Glomerular endothelial cell (primary cell): Measurements from ENCODE around the gene PLAGL1. TPM values are rescaled to one million over a fixed set of nuclear protein-coding genes. Genes with fewer than 3 reads are reported as not detected.
"Not testable (repeated sequence)": the region's sequence is repeated elsewhere in the genome, so short reads cannot be mapped to it uniquely, and the experiment has no call there.

ENCODE experiments used
- DNase-seq: peaks from one replicate; pipeline ENCODE4 v3.0.0-alpha.2; 2011; ENCODE audit warnings: low read depth, low spot score; ENCODE audit errors: extremely low read depth
- total RNA-seq: library from RNA; depleted of rRNA; stranded (reverse); fragments of >200 nt; gene quantifications from 2 replicates; pipeline ENCODE4 v1.2.3, GENCODE V29; 2015

PLAGL1 gene
- total RNA-seq, 1 donor from 2014 or later = 31.0 TPM

DNA sequence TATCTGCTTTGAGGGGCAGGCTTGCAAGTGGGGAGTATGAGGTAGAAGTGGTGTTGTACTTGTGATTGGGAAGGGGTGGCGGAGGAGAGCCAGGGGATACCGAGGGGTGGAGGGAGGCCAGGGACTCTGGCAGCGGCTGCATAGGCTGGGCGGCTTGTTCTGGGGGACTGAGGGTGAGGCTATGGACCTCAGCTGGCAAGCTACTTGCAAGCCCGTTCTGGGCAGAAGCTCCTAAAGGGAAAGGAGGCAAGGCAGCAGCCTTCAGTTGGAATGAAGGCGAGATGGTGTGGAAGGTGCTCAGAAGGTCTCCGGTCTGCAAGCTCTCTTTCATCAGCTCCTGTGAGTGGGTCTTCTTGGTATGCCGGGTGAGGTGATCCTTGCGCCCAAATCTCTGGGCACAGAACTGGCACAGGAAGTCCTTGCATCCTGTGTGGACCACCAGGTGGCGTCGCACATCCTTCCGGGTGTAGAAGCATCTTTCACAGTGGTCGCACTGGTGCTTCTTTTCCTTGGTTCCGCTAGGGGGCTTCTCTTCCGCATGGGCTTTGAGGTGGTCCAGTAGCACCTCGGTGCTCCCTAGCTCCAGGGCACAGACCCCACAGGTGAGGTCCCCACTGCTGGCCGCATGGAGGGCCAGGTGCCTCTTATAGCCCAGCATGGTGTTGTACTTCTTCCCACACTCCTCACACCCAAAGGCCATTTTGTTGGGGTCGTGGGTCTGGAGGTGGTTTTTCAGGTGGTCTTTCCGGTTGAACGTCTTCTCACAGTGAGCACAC, 66.0 kb downstream of the PLAGL1 start:
- no peak for DNase-seq

DNA sequence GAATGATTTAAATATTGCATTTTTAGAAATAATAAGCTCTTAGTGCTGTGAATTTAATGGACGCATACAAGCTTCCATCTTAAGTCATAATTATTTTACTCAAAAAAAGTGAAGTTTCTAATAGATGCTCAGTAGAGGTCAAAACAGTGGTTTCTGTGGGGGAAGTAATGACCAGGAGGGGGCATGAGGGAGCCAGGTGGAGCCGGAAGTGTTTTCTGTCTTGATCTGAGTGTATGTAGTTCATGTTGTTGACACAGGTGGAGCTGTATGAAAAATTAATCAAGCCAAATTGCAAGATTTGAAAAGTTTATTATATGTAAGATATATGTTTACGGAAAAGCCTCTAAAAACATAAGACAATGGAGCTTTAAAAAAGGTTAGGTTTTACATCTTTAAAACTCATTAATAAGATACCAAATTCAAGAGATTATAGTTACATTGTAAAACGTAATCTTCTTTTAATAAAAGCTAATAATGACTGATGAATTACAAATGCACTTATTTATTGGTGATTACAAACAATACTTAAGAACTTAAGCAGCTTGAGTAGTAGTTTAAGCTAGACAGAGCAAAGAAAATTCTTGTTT, 68.0 kb downstream of the PLAGL1 start:
- no peak for DNase-seq

DNA sequence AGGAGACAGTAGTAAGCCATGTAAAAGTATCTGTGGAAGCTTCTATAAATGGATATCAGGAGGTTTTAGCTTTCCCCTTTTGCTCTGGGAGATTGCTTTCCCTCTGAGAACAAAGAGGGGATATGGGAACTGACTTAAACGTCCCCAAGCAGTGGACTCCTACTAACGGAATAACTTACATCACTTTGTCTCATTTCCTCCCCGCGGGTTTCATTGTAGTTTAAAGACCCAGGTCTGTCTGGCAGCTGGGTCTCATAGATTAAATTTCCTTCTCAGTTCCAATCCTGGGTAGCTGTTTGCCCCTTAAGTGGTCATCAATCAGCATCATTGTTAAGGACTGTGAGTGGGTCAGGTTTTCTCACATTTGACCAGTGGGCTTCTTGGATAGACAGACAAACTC, 68.7 kb downstream of the PLAGL1 start:
- DNase-seq = no peak

DNA sequence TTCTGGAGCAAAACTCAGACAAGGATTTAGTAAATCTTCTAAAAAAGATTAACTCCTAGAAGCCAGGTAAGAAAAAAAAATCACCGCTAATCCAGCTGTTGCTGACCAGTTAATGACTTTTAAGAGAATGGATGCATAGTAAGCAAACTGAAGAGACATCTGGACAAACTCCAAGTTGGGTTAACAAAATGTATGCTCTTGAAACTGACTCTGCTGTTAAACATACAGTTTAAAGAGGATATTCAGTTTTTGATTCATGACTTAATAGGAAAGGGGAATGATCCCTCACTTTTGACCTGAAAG, 70.4 kb downstream of the PLAGL1 start:
- no peak for DNase-seq

DNA sequence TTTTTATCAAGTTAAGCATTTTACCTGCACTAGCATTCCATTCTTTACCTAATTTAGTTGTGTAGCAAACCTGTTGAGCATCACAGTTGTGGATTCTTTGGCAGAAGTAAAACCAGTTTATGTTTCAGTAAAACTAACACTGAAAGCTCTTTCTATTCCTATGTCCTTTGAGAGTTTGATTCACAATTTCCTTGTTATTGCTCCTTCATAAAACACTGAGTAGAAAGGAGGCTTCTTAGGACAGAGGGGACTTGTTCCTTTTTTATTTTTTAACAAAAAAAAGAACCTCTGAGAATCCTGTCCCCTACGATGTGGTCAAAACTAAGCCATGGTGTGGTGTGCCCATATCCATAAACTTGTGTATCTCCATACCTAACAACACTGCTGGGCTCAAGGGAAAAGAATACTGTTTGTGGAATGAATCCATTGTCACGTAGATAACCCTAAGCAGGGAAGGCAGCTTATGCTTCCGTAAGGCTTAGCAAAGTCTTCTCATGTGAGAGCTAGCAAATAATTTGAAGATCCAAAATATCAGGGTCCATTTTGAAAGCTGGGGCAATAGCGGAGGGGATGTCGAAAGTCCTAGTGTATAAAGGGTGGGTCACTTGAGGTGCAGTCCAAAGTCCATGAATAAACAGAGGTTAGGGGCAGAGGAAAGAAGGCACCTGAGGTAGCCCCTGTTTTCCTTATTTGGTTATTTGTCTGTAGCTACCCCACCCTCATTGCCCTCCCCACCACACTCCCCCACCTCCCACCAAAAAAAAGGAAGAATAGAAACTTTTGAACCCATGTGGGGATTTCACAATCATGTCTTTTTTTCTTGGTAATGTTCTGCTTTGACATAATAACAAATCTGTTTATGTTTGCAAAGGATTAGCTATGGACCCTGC, 71.0 kb downstream of the PLAGL1 start:
- no peak for DNase-seq

DNA sequence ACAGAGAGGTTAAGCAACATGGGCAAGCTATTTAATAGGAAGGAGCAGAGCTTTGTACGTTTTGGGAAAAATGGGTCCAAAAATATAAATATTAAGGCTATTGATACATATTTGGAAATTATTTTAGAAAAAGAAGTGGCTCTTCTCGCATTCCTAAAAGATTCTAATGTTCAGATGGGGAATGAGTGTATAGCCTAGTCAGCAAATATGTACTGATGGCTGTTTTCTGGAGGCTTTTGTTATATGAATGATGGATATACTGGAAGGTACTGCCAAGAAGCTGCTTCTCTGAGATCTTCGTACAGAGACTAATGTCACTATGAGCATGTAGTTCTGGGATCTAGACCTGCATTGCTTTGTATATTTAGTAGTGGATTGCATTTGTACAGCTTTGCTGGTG, 71.7 kb downstream of the PLAGL1 start:
- DNase-seq = no peak

DNA sequence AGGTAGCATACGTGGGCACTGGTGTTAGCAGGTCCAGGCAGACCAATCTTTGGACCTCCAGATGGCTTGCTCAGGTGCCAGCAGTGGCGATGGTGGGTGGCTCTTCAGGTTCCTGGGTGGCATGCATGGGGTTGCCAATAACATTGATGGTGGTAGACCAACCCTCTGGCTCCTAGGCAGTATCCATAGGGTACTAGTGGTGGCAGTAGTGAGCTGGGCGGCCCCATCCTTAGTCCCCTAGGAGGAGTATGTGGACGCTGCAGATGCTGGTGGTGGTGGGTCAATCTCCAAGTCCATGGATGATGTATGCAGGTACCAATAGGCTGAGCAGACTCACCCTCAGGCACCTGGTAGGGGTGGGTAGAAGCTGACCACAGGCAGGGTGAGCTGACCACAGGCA, 73.2 kb downstream of the PLAGL1 start:
- no peak for DNase-seq

DNA sequence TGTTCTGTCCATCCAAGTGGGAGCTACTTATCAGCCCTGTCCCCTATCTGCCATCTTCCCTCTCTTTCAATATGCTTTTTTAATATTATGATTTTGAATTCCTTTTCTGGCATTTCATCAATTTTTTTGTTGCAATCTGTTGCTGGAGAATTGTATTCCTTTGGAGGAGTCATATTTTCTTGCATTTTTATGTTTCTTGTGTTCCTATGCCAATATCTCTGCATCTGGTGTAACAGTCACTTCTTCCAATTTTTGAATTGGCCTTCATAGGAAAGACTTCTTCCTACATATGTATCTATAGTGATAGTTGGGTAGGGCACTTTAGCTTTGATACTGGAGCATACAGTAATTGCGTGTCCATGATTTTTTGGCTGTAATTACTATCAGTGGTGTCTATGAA, 73.7 kb downstream of the PLAGL1 start:
- DNase-seq = no peak

DNA sequence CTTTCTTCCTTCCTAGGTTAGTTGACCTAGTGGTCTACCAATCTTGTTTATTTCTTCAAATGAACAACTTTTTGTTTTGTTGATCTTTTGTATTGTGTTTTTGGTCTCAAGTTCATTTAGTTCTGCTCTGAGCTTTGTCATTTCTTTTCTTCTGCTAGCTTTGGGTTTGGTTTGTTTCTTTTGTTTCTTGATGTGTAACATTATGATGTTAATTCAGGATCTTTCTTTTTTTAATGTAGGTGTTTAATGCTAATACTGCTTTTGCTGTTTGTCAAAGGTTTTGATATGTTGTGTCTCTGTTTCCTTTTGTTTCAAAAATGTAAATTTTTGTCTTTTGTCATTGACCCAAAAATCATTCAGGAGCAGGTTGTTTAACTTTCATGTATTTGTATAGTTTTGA, 78.1 kb downstream of the PLAGL1 start:
- DNase-seq = no peak

DNA sequence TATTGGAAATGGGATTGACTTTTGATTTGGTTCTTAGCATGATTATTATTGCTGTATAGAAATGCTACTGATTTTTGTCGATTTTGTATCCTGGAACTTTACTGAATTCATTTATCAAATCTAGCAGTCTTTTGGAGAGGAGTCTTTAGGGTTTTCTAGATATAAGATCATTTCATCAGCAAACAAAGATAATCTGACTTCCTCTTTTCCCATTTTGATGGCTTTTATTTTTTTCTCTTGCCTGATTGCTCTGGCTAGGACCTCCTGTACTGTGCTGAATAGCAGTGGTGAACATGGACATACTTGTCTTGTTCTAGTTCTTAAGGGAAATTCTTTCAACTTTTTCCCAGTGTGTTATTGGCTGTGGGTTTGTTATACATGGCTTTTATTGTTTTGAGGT, 79.2 kb downstream of the PLAGL1 start:
- DNase-seq = no peak

DNA sequence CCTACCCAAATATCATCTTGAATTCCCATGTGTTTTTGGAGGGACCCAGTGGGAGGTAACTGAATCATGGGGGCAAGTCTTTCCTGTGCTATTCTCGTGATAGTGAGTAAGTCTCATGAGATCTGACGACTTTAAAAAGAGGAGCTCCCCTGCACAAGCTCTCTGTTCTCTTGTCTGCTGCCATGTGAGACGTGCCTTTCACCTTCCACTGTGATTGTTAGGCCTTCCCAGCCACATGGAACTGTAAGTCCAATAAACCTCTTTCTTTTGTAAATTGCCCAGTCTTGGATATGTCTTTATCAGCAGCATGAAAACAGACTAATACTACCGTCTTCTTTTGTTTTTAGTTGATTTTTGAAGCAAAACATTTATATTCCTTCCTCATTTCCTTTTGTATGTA, 91.0 kb downstream of the PLAGL1 start:
- DNase-seq = not testable (repeated sequence)

DNA sequence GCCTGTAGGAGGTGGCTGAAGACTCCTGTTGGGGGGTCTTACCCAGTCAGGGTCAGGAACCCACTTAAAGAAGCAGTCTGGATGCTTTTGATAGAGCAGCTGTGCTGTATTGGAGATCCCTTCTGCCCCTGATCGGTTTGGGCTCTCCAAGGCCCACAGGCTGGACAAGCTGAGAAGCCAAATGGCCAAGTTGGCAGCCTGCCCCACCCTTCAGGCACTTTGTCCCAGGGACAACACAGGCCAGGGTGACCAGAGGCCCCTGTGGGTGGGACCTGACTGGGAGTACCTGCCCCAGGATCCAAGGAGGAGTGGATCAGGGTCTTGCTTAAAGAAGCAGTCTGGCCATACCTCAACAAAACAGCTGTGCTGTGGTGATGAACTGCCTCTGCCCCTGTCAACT, 95.4 kb downstream of the PLAGL1 start:
- no peak for DNase-seq

DNA sequence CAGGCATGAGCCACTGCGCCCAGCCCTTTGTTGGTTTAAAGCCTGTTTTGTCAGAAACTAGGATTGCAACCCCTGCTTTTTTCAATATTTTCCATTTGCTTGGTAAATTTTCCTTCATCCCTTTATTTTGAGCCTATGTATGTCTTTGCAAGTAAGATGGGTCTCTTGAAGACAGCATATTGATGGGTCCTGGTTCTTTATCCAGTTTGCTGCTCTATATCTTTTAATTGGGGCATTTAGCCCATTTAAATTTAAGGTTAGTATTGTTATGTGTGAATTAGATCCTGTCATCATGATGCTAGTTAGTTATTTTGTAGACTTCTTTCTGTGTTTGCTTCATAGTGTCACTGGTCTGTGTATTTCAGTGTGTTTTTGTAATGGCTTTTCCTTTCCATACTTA, 97.0 kb downstream of the PLAGL1 start:
- DNase-seq = no peak

DNA sequence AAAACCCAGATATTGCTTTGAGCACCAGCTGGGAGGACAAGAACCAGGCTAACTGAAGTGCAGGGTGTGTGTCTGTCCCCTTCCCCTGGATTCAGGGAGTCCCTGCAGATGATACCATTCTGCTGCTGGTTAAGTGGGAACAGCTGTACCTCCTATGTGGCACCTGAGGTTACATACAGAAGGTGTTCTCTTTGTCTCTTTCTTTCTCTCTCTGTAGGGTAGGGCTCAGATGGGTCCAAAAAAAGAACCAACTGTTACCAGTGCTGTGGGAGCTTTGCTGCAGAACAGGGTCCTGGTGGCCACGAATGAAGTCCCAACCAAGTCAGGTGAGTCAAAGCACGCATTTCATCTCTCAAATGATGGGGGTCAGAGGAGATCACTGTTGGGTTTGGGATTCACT, 105.2 kb downstream of the PLAGL1 start:
- DNase-seq = no peak

DNA sequence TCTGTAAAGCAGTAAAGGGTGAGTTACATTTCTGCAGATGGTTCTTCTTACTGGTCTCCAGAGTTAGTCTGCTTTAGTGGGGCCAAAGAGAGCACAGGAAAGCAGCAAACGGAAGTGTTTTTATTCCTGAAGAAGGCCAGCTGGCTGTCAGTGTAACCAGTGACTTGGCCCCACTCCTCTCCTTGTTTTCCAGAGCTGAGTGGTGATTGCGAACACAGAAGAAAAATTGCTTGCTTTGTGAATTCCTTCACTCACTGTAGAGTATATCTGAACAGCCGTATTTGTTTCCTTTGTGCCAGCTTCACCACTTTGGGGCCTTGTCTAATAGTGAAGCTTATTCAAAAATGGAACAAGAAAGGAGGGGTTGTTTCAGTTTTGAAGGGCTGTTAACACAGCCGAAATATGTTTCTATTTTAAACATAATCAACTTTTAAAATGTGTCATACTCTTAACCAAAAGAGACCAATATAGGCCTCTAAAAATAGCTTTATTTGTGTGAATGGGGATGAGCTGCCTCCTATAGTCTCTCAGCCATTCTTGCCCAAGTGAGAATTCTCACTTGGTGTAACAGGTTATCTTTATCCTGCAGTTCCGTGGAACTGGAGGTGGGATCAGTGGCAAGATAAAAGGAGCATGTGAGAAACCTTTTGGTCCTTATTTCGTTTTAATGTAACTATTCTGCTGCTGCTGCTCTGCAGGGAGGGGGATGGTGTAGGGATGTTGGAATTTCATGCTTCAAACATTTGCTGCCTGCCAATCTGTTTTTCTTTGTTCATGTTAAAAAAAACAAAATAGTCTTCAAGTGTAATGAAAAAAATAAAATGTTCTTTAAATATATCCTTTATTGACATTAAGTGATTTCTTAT, 105.9 kb downstream of the PLAGL1 start:
- DNase-seq = no peak

DNA sequence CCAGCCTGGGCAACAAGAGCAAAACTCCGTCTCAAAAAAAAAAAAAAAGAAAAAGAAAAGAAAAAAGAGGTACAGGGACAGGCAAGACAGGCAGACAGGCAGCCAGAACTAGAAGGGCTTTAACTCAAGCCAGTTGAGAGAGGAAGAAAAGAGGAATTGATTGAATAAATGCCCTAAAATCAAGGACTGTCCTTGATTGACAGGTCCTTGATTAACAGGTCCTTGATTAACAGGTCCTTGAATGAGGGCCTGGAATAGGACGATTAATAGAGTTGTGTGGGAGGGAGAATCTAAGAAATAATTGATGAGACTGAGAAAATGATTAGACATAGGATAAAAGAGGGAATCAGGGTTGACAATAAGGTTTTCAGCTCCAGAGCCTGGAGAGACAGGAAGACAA, 107.7 kb downstream of the PLAGL1 start:
- no peak for DNase-seq

DNA sequence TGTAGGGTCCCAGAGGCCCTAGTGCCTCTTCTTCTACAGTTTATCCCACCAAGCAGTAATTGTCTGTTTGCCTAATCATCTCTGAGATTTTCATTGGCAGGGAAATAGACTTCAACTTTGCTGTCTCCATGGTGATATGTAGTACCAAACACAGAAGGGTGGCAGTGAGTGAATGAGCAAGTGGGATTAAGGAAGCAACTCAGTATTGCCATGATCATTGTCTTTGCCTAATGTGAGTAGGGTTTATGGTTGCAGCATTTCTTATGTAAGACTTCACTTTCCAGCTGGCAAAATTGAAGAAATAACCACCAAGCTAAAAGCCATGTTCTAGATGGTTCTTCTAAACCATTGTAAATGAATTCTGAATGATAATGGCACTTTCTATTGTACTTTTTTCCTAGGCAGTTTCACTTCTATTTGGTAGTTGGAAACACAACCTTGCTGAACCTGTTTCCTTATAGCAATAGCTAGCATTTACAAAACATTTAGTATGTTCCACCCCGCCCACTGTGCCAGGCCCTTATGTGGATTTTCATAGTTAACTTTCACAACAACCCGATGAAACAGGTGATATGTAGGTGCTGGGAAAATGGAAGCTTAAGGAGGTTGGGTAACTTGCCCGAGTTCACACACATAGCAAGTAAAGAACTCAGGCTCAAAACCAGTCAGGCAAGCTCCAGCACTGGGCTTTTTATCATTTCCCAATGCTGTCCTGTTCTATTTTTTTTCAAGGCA, 111.8 kb downstream of the PLAGL1 start:
- DNase-seq = no peak

DNA sequence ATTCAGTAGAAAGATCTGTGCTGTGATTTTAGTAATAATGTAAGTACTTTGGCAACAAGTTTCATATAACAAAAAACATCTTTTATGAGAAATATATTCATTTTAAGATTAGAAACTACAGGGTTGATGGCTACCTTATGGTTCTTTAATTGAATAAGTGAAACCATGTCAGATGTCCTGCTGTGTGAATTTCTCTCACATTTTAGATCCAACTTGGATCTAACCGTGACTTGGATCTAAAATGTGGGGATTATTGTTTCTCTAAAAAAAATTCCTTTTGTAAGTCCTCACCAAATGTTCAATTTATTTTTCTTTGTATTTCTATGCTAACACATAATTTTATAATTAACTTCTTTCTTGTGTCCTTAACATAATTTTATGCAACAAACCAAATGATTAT, 113.4 kb downstream of the PLAGL1 start:
- no peak for DNase-seq
